GM15510 (cell line): ENCODE data around the gene TENM3.

ENCODE experiments used
- POLR2A ChIP-seq: IDR thresholded peaks from 3 replicates; pipeline ENCODE4 v1.6.1; 2011; ENCODE audit warnings: borderline replicate concordance; ENCODE audit not compliant: insufficient read length; ENCODE audit errors: extremely low read depth

Gene TENM3

DNA sequence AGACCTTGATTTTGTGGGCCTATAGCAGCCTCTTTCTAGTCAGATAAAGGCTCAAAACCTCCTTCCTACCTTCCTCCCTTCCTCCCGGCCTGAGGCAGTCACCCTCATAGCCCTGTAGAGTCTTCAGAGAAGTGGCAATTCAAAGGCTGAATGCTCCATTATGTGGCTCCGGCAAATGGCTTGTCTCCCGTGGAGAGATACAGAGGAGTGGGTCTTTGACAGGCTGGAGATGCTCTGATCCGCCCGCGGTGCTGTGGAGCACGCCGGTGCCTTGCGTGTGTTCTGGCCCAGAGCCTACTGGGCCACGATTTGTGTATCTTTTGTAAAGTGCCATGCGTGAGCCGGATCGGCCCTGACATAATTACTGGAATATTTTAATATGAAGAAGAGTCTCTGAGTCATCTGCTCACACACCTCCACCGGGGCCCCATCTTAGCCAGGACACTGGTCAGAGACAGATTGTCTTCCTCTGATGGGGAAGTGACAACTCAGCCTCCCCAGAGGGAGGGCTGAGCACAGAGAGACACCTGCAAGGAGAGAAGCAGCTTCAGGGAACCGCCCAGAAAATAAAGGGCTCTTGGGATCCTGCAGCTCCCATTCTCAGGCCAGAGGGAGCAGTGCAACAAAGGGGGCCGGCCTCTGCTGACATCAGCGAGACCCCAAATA is 585.3 kb downstream of the TENM3 start:
- no peak for TF ChIP-seq POLR2A

DNA sequence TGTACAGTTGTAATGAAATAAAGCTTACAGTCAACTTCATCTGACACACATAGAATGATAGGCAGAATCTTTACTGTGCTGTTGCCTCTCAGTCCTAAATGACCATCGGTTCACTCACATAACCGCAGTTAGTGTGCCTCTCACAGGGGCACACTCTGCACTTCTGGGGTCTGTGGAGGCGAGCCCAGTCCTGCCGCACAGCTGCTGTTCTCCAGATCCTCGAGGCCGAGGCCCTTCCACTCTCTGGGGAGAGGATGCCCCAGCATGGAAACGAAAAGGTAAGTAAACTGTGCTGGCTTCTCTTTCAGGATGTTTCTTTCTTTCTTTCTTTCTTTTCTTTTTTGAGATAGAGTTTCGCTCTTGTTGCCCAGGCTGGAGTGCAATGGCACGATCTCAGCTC is 586.0 kb downstream of the TENM3 start:
- no peak for TF ChIP-seq POLR2A

DNA sequence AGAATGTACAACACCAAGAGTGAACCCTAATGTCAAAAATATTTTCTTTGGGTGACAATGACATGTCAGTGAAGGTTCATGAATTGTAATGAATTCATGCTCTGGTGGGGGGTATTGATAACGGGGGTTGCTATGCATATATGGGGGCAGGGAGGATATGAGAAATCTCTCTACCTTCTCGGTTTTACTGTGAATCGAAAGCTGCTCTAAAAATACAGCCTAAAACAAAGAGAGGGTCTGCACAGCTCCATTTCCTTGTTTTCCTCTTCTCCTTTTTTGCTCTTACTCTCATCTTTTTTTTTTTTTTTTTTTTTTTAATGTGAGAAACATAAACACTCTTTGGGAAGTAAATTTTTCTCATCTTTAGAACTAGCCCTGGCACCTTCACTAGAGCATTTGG is 588.2 kb downstream of the TENM3 start:
- TF ChIP-seq POLR2A = no peak

DNA sequence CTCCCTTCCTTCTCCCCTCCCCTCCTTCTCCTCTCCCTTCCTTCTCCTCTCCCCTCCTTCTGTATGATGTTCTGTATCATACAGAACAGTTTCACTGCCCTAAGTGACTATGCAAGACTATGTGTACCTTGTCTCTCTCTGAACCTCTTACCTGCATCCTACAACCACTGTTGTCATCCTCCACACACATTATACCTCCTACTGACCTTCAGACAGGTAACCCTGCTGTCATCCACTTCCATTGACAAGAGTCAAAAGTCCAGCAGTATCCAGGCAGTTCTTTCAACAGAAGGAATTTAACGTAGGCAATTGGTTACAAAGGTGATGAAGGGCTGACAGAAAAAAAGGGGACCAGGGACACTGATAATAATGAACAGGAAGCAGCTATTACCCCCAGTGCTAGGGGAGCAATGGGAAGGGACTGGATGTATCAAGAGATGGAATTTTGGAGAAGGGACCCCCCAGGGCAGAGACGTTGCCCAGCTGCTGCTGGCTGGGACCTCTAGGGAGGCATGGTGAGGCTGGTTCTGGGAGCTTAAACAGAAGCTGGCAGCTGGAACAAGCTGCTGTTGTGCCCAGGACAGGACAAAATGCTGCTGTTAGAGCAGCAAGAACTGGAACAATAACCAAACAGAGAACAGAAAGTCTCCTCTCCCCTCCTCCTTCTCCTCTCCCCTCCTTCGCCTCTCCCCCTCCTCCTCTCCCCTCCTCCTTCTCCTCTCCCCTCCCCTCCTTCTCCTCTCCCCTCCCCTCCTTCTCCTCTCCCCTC is 589.3 kb downstream of the TENM3 start:
- TF ChIP-seq POLR2A = no peak

DNA sequence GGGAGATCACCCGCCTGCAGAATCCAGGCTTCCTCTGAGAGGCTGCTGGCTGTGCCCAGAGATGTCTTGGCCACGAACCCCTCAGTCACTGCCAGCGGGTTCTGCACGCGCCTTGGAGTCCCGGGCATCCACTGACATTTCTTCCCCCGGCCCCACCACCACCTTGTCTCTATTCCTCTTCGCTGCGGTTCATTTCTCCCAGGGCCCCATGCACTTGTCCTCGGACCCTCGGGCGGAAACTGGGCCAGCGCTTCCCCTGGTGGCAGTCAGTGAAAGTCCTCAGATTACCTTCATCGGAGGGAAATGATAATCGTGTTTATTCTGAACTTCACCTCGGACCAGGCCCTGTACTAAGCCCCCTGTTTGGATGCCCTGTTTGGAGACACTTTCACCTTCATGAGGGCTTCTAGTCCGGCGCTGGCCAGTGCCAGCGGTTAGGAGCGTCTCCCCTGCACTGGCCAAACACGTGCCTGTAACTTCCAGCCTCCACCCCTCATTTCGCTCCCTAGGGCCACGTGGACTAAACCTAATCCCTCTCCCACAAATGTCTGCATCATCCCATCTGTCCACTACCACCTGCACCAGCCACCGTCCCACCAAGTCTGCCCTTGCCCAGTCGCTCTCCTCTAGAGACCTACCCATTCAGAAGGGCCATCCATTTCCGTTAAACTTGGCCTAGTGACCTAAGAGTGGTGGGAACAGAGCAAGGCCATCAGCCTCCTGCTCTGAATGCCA is 592.0 kb downstream of the TENM3 start:
- TF ChIP-seq POLR2A = no peak

DNA sequence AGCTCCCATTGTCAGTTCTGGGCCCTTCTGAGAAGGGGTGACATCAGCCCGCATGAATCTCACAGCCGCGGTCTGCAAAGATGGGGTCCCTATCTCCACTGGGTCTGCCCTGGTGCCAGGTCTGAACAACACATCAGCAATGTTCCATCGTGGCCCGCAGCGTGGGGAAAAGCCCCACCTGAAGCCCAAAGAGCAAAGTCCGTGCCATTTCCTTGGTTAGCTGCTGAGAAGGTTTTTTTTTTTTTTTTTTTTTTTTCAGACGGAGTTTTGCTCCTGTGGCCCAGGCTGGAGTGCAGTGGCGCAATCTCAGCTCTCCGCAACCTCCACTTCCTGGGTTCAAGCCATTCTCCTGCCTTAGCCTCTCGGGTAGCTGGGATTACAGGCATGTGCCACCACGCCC is 594.6 kb downstream of the TENM3 start:
- no peak for TF ChIP-seq POLR2A

DNA sequence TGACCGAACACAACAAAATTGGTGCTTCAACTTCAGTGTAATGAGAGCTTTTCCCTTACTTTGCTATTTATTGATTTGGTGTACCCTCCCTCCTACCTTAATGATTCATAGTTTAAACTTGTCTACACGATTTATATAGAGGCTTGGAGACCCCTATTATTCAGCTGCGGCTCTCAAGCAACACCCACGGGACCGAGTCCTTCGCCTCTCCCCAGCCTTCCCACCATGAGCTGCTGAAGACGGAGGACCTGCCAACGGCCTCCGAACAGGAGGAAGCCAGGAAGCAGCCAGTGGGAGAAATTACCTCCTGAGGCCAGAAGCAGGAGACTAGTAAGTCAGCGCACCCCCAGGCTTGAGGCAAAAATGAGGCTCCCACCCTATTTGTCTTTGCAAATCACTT is 595.3 kb downstream of the TENM3 start:
- TF ChIP-seq POLR2A = no peak

DNA sequence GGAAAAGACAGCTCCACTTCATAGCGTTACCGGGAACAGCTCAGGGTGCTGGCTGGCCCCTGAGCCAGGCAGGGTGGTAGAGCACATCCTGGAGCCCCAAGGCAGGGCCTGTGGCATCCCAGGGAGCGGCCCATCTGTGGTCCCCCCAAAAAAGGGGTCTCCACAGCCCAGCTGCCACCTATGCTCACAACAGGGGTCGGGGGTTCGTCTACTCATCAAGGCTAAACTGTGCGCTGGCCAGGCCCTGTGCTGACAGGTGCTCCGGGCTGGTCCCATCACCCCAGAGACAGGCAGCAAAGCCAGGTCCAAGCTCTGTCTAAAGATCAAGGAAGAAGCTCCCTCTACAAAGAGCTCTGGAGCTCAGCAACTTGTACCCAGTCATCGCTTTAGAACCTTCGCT is 596.1 kb downstream of the TENM3 start:
- TF ChIP-seq POLR2A = no peak

DNA sequence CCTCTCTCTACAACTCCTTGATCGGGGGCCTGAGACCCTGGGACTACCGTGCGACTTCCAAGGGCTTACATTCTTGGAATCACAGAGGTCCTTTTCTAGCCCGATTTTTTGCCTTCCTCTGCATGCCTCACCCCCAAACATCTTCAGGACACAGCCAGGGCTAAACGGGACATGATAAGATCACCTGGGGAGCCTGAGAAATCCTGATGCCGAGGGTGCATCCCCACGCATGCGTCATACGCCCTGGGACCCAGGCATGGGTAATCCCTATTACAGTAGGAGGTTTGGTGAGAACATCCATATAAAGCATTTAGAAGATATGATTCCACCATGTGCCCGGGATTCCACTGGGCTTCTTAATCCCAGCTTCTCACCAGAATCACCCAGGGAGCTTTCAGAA is 596.9 kb downstream of the TENM3 start:
- no peak for TF ChIP-seq POLR2A

DNA sequence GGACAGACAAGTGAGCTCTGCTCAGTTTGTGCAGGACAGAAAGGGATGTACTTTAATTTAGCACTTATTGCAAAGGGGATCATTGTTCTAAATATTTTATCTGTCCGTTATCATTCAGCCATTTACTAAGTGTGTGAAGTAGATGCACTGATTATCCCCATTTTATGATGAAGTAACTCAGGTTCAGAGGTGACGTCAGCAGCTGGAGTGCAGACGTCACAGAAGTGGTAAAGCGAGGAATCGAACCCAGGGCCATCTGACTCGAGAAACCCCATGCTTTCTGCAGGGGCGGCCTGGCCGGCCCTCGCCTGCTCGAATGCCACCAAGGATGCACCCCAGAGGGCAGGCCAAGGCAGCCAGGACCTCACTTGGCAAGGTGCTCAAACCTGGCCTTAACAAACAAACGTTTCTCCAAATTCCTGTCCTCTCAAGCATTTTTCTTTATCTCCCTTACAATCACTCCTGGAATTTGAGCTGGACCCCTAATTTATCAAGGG is 599.0 kb downstream of the TENM3 start:
- no peak for TF ChIP-seq POLR2A

DNA sequence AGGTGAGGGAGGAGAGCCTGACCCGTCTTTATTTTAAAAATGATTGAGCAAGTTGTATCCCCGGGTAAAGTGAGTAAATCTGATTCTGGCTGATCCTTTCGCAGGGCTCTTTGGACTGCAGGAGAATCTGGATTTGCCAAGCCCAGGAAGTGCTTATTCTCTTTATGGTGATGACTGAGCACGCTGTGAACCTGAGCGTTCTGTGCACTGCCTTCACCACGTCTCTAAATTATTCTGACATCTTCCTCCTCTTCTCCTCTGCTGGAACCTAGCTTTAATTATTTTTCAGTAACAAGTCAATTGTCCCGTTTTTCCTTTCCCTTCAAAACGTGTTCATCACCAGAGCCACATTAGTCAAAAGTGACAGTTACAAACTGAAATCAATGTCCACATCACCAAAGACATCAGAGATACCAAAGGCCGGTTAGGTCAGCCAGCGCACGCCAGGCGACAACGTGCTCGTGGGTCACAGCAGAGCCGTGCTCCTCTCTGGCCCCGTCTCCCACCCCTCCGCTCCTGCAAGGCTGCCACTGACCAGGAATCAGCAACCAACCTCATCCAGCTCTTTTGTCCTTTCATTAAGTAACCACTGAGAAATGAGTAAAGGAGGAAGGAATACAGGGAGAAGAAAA is 599.7 kb downstream of the TENM3 start:
- no peak for TF ChIP-seq POLR2A

DNA sequence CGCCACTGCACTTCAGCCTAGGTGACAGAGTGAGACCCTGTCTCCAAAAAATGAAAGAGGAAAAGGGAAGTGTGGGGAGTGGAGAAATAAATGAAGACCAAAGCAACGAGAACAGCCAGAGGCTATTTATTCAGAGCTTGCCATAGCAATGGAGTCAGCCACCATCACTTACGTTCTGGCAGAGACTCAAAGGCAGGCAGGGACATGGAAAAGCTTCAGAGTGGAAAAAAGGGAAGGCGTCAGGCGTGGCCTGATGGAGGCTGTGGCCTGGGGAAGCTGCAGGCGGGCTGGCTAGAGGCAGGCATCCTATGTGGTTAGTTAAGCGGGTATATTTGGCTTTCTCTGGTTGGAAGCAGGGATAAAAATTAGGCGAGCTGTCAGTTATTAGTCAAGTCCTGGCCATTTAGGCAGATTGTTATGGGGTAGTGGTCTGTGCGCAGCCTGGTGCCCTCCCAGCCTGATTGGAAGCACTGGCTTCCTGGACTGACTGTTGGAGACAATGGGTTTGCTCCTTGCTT is 600.7 kb downstream of the TENM3 start:
- no peak for TF ChIP-seq POLR2A

DNA sequence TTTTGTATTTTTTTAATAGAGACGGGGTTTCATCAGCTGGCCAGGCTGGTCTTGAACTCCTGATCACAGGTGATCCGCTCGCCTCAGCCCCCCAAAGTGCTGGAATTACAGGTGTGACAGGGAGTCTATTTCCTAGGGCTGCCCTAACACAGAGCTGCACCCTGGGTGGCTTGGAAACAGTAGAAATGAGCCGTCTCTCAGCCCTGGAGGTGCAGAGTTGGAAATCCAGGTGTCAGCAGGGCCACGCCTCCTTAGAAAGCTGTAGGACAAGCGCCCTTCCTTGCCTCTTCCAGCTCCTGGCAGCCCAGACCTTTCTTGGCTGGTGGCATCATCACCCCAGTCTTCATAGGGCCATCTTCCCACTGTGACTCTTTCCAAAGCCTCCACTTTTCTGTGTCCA is 602.4 kb downstream of the TENM3 start:
- no peak for TF ChIP-seq POLR2A

DNA sequence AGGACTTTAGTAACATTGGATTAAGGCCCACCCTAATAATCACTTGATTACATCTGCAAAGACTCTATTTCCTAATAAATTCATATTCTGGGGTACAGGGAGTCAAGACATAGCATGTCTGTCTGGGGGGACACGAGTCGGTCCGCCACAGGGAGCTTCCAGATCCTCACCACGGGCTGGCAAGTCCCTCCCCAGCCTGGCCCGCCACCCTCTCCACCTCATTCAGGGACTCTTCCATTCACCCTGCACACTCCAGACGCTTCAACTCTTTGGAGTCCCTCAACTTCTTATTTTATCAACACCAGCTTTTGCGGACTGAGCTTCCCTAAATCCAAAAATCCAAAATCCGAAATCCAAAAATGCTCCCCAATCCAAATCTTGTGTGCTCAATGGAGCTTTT is 602.8 kb downstream of the TENM3 start:
- TF ChIP-seq POLR2A = no peak
